Measurements from ENCODE around the gene EXOSC9.

The EXOSC9 gene

GRCh38 chr4:121765368-121765705, 35.8 kb upstream of the EXOSC9 start:
- no peak for DNase-seq
- H3K4me3 ChIP-seq (ENCODE audit: low read depth, low read length) = no peak overlapping the region
- no peaks in the 10 kb centered on the region for H3K9me3 ChIP-seq
- no peaks in the 10 kb centered on the region for H3K4me1 ChIP-seq
- peaks cover 44% of the 10 kb centered on the region for H3K27me3 ChIP-seq
- TF ChIP-seq CTCF (IDR thresholded peaks at IDR 0.05; ENCODE audit: low read depth, low read length) = no peak
- no peaks in the 10 kb centered on the region for H3K36me3 ChIP-seq

GRCh38 chr4:121765971-121766538, 35.1 kb upstream of the EXOSC9 start:
- TF ChIP-seq CTCF (IDR thresholded peaks at IDR 0.05; ENCODE audit: low read depth, low read length) = no peak
- Histone ChIP-seq H3K9me3 (no peaks in the 10 kb centered on the region), H3K4me3 (ENCODE audit: low read depth, low read length) (no peak overlapping the region), H3K27me3 (peaks cover 39% of the 10 kb centered on the region), H3K4me1 (no peaks in the 10 kb centered on the region), H3K36me3 (no peaks in the 10 kb centered on the region)
- DNase-seq = no peak

GRCh38 chr4:121767166-121767565, 34.0 kb upstream of the EXOSC9 start:
- DNase-seq = no peak
- no peaks in the 10 kb centered on the region for H3K4me1 ChIP-seq
- H3K9me3 ChIP-seq = no peaks in the 10 kb centered on the region
- TF ChIP-seq CTCF (IDR thresholded peaks at IDR 0.05; ENCODE audit: low read depth, low read length) = no peak
- H3K27me3 ChIP-seq = peaks cover 39% of the 10 kb centered on the region
- H3K4me3 ChIP-seq (ENCODE audit: low read depth, low read length) = no peak overlapping the region
- no peaks in the 10 kb centered on the region for H3K36me3 ChIP-seq

GRCh38 chr4:121769341-121769740, 31.8 kb upstream of the EXOSC9 start:
- H3K9me3 ChIP-seq = no peaks in the 10 kb centered on the region
- TF ChIP-seq CTCF (IDR thresholded peaks at IDR 0.05; ENCODE audit: low read depth, low read length) = no peak
- no peak overlapping the region for H3K4me3 ChIP-seq (ENCODE audit: low read depth, low read length)
- no peaks in the 10 kb centered on the region for H3K4me1 ChIP-seq
- peaks cover 32% of the 10 kb centered on the region for H3K27me3 ChIP-seq
- no peaks in the 10 kb centered on the region for H3K36me3 ChIP-seq
- no peak for DNase-seq

GRCh38 chr4:121771869-121772268, 29.3 kb upstream of the EXOSC9 start:
- no peaks in the 10 kb centered on the region for H3K9me3 ChIP-seq
- DNase-seq = no peak
- no peaks in the 10 kb centered on the region for H3K36me3 ChIP-seq
- H3K27me3 ChIP-seq = peaks cover 11% of the 10 kb centered on the region
- TF ChIP-seq CTCF (IDR thresholded peaks at IDR 0.05; ENCODE audit: low read depth, low read length) = no peak
- no peak overlapping the region for H3K4me3 ChIP-seq (ENCODE audit: low read depth, low read length)
- no peaks in the 10 kb centered on the region for H3K4me1 ChIP-seq

GRCh38 chr4:121773883-121774282, 27.2 kb upstream of the EXOSC9 start:
- DNase-seq = no peak
- Histone ChIP-seq H3K4me1 (no peaks in the 10 kb centered on the region), H3K4me3 (ENCODE audit: low read depth, low read length) (no peak overlapping the region), H3K9me3 (no peaks in the 10 kb centered on the region), H3K27me3 (peaks cover 10% of the 10 kb centered on the region), H3K36me3 (no peaks in the 10 kb centered on the region)
- no peak for TF ChIP-seq CTCF (IDR thresholded peaks at IDR 0.05; ENCODE audit: low read depth, low read length)
